ENCODE measurements around the gene FABP3. TPM values are rescaled to one million over a fixed set of nuclear protein-coding genes. Genes with fewer than 3 reads are reported as not detected.
A peak's percentile ranks its signal among the peaks of the same experiment; 100 is the strongest.

FABP3 gene
- polyA plus RNA-seq, 3 donors: not detected

GRCh38 chr1:31346785-31347184 is 26.1 kb downstream of the FABP3 start:
- H4K20me1 ChIP-seq (ENCODE audit: insufficient read depth, low read length): no peaks in the 10 kb centered on the region
- H3K9me3 ChIP-seq (replicated peaks in 1 of 2; ENCODE audit: control insufficient read depth in 1 of 2, insufficient read depth in 1 of 2, low read length in 2 of 2): no peaks in the 10 kb centered on the region
- Mint-ChIP-seq H3K36me3 (peaks cover 64 to 76% of the 10 kb centered on the region in 2 donors), H3K9me3 (no peaks in the 10 kb centered on the region), H3K4me3 (no peak overlapping the region), H3K27ac (peak overlapping the region in 1 of 7 donors; percentile 11), H3K27me3 (ENCODE audit: low read depth in 3 of 3) (no peaks in the 10 kb centered on the region), H3K4me1 (no peaks in the 10 kb centered on the region)
- no peak overlapping the region for H3K4me2 ChIP-seq (replicated peaks; ENCODE audit: extremely low read depth, low read length, poor library complexity, severe bottlenecking)
- no peak overlapping the region for H3K9ac ChIP-seq (ENCODE audit: insufficient read depth, low read length, poor library complexity, severe bottlenecking)
- no peak overlapping the region for H3K4me3 ChIP-seq (replicated peaks in 1 of 3; ENCODE audit: low read depth in 2 of 3, low read length in 3 of 3)
- TF ChIP-seq CTCF (IDR thresholded peaks at IDR 0.05): no peak
- no peaks in the 10 kb centered on the region for H3K4me1 ChIP-seq (ENCODE audit: control insufficient read depth in 1 of 2, insufficient read depth in 2 of 2, low read length in 2 of 2)
- intact Hi-C loops (cut with micrococcal nuclease): no loop called here
- no peak overlapping the region for H3K27ac ChIP-seq (ENCODE audit: low read depth in 1 of 2, low read length in 2 of 2)
- peaks cover 45 to 83% of the 10 kb centered on the region in 2 donors for H3K36me3 ChIP-seq (replicated peaks in 1 of 2; ENCODE audit: control insufficient read depth in 1 of 2, insufficient read depth in 2 of 2, low read length in 2 of 2)
- H3K27me3 ChIP-seq (ENCODE audit: control insufficient read depth in 2 of 2, insufficient read depth in 2 of 2, low read length in 2 of 2): no peaks in the 10 kb centered on the region
- no peaks in the 10 kb centered on the region for H3K79me2 ChIP-seq (ENCODE audit: insufficient read depth, low read length)
- DNase-seq: no peak
- H2AFZ ChIP-seq (ENCODE audit: insufficient read depth, low read depth, low read length, poor library complexity, severe bottlenecking): no peak overlapping the region

GRCh38 chr1:31345635-31346034 is 27.2 kb downstream of the FABP3 start:
- Histone ChIP-seq H3K9ac (ENCODE audit: insufficient read depth, low read length, poor library complexity, severe bottlenecking) (no peak overlapping the region), H3K79me2 (ENCODE audit: insufficient read depth, low read length) (no peaks in the 10 kb centered on the region), H3K9me3 (replicated peaks in 1 of 2; ENCODE audit: control insufficient read depth in 1 of 2, insufficient read depth in 1 of 2, low read length in 2 of 2) (no peaks in the 10 kb centered on the region), H3K27me3 (ENCODE audit: control insufficient read depth in 2 of 2, insufficient read depth in 2 of 2, low read length in 2 of 2) (no peaks in the 10 kb centered on the region), H3K4me1 (ENCODE audit: control insufficient read depth in 1 of 2, insufficient read depth in 2 of 2, low read length in 2 of 2) (no peaks in the 10 kb centered on the region), H3K4me3 (replicated peaks in 1 of 3; ENCODE audit: low read depth in 2 of 3, low read length in 3 of 3) (no peak overlapping the region), H3K4me2 (replicated peaks; ENCODE audit: extremely low read depth, low read length, poor library complexity, severe bottlenecking) (no peak overlapping the region), H3K27ac (ENCODE audit: low read depth in 1 of 2, low read length in 2 of 2) (no peak overlapping the region), H3K36me3 (replicated peaks in 1 of 2; ENCODE audit: control insufficient read depth in 1 of 2, insufficient read depth in 2 of 2, low read length in 2 of 2) (peaks cover 38 to 83% of the 10 kb centered on the region in 2 donors), H4K20me1 (ENCODE audit: insufficient read depth, low read length) (no peaks in the 10 kb centered on the region), H2AFZ (ENCODE audit: insufficient read depth, low read depth, low read length, poor library complexity, severe bottlenecking) (no peak overlapping the region)
- Mint-ChIP-seq H3K36me3 (peaks cover 56 to 67% of the 10 kb centered on the region in 2 donors), H3K27ac (peak overlapping the region in 1 of 7 donors; percentile 26), H3K9me3 (no peaks in the 10 kb centered on the region), H3K4me3 (no peak overlapping the region), H3K27me3 (ENCODE audit: low read depth in 3 of 3) (no peaks in the 10 kb centered on the region), H3K4me1 (no peaks in the 10 kb centered on the region)
- WGBS (ENCODE audit: insufficient coverage): no CpG with 5 or more reads among the region's 2 CpGs
- no peak for DNase-seq
- no peak for TF ChIP-seq CTCF (IDR thresholded peaks at IDR 0.05)
- intact Hi-C loops (cut with micrococcal nuclease): no loop called here
